Amygdala (tissue), 56 donors: ENCODE results near the gene BPTF.
"Not testable (repeated sequence)": the region's sequence is repeated elsewhere in the genome, so short reads cannot be mapped to it uniquely, and the experiment has no call there.

ENCODE experiments used
- DNase-seq, 56 donors: peaks; one replicate each; lab custom pipeline; 2025; lab: John Stamatoyannopoulos, UW

BPTF gene

GRCh38 chr17:67879662-67880061 lies 54.4 kb downstream of the BPTF start:
- no peak for DNase-seq

GRCh38 chr17:67881083-67881482 lies 55.8 kb downstream of the BPTF start:
- DNase-seq, result no peak

GRCh38 chr17:67884741-67885140 lies 59.4 kb downstream of the BPTF start:
- no peak for DNase-seq

- peak in 11 of 56 donors; percentile 1 to 31 (median 3) for DNase-seq
Observed at GRCh38 chr17:67891481-67892119, 66.3 kb downstream of the BPTF start.

- peak in 8 of 56 donors; percentile 2 to 28 (median 6) for DNase-seq
Observed at GRCh38 chr17:67902511-67903231, 77.4 kb downstream of the BPTF start.

- not testable (repeated sequence) for DNase-seq
Observed at GRCh38 chr17:67905298-67905697, 80.0 kb downstream of the BPTF start.

- DNase-seq, result not testable (repeated sequence)
Observed at GRCh38 chr17:67910117-67910803, 85.0 kb downstream of the BPTF start.

- DNase-seq, result no peak
Observed at GRCh38 chr17:67911059-67911782, 85.9 kb downstream of the BPTF start.

GRCh38 chr17:67912088-67912487 lies 86.8 kb downstream of the BPTF start:
- DNase-seq, result peak in 1 of 56 donors; percentile 4

GRCh38 chr17:67912656-67913055 lies 87.4 kb downstream of the BPTF start:
- DNase-seq, result no peak

GRCh38 chr17:67920212-67920611 lies 94.9 kb downstream of the BPTF start:
- DNase-seq, result no peak

- DNase-seq, result peak in 1 of 56 donors; percentile 11
Observed at GRCh38 chr17:67922503-67922902, 97.2 kb downstream of the BPTF start.

GRCh38 chr17:67928842-67929241 lies 103.5 kb downstream of the BPTF start:
- DNase-seq, result not testable (repeated sequence)

- DNase-seq, result no peak
Observed at GRCh38 chr17:67931227-67931626, 105.9 kb downstream of the BPTF start.

- no peak for DNase-seq
Observed at GRCh38 chr17:67942810-67943209, 117.5 kb downstream of the BPTF start.

- no peak for DNase-seq
Observed at GRCh38 chr17:67944035-67944434, 118.7 kb downstream of the BPTF start.

- no peak for DNase-seq
Observed at GRCh38 chr17:67946513-67946912, 121.2 kb downstream of the BPTF start.

- DNase-seq, result no peak
Observed at GRCh38 chr17:67947325-67947813, 122.1 kb downstream of the BPTF start.

GRCh38 chr17:67950945-67951344 lies 125.6 kb downstream of the BPTF start:
- DNase-seq, result no peak

GRCh38 chr17:67959510-67959909 lies 134.2 kb downstream of the BPTF start:
- DNase-seq, result no peak

GRCh38 chr17:67960276-67960675 lies 135.0 kb downstream of the BPTF start:
- DNase-seq, result not testable (repeated sequence)
